Naive thymus-derived CD8-positive, alpha-beta T cell (primary cell): ENCODE data around the gene TTC23L. TPM values are rescaled to one million over a fixed set of nuclear protein-coding genes. Genes with fewer than 3 reads are reported as not detected.
A peak's percentile ranks its signal among the peaks of the same experiment; 100 is the strongest.

Experiments used
- ATAC-seq, 2 donors: fragments of 150-1000 bp; cut with Tn5 transposase in 1 of 2; sonication (Bioruptor Pico), chemical (Tn5 transposase) in 1 of 2; 1 replicate in 1 of 2; 2 replicates in 1 of 2; pipeline ENCODE4 v1.10.0; 2021; ENCODE audit warnings: mild to moderate bottlenecking in 2 of 2, moderate library complexity in 2 of 2
- POLR2A ChIA-PET: fragments of 350-600 bp; sonication (Branson Sonifier 250); formaldehyde crosslinking; loops from one replicate; lab custom pipeline; 2021; ENCODE audit warnings: antibody characterized with exemption; lab: Charles Lee
- DNase-seq, 10 donors: peaks; one replicate each; pipeline versions ENCODE4 v3.0.0 to v3.0.0-alpha.2; 2020 to 2022
- H3K27ac Mint-ChIP-seq, 10 donors: one replicate each; pipeline ENCODE4 v1.8.0; 2020 to 2022; ENCODE audit warnings: mild to moderate bottlenecking in 10 of 10, mixed read lengths in 10 of 10, moderate library complexity in 4 of 10, inconsistent platforms in 1 of 10
- H3K27me3 Mint-ChIP-seq, 5 donors: one replicate each; pipeline ENCODE4 v1.8.0; 2021 to 2022; ENCODE audit warnings: mixed read lengths in 5 of 5
- H3K36me3 Mint-ChIP-seq, 3 donors: one replicate each; pipeline ENCODE4 v1.8.0; 2020 to 2022; ENCODE audit warnings: mixed read lengths in 3 of 3, mild to moderate bottlenecking in 2 of 3, inconsistent platforms in 1 of 3
- H3K4me1 Mint-ChIP-seq, 4 donors: one replicate each; pipeline ENCODE4 v1.8.0; 2021 to 2022; ENCODE audit warnings: mixed read lengths in 4 of 4
- H3K4me3 Mint-ChIP-seq, 10 donors: one replicate each; pipeline ENCODE4 v1.8.0; 2020 to 2022; ENCODE audit warnings: mild to moderate bottlenecking in 10 of 10, mixed read lengths in 10 of 10, moderate library complexity in 6 of 10, inconsistent platforms in 1 of 10
- H3K9me3 Mint-ChIP-seq, 9 donors: one replicate each; pipeline ENCODE4 v1.8.0; 2020 to 2022; ENCODE audit warnings: mixed read lengths in 9 of 9, mild to moderate bottlenecking in 3 of 9, inconsistent platforms in 1 of 9, moderate library complexity in 1 of 9
- polyA plus RNA-seq, 3 donors: library from polyadenylated mRNA; unstranded; fragments of 300-500 nt; fragmentation: Illumina TruSeq; gene quantifications; one replicate each; pipeline ENCODE4 v1.2.3, GENCODE V29; 2021
- total RNA-seq, 8 experiments: library from RNA in 2 of 8; stranded (reverse) in 2 of 8; gene quantifications; one replicate each; pipeline ENCODE4 v1.2.3 and lab custom pipeline; 2021 to 2026

The TTC23L gene
- total and polyA plus RNA-seq, 5 experiments from 2014 or later: 0.69 to 0.94 TPM; not detected in 3

DNA sequence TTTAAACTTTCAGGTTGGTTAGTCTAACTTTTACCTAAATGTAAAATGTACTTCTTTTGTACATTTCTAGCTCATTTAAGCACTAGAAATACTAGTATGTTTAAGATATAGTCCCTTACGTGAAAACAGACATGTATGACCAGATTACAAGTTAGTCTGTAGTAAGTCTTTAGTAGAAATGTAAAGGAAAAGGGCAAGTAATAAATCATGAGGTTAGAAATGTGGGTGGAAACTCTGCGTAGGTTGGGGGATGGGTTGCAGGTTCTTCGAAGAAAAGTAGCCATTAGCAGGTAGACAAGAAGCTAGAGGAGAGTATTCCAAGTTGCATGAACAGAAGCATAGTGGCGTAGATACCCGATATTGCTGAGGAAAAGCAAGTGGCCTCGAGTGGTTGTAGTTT, 53.5 kb downstream of the TTC23L start:
- H3K27ac Mint-ChIP-seq: no peak overlapping the region
- H3K27me3 Mint-ChIP-seq: no peaks in the 10 kb centered on the region
- no peaks in the 10 kb centered on the region for H3K4me1 Mint-ChIP-seq
- POLR2A ChIA-PET: no interaction called here
- H3K4me3 Mint-ChIP-seq: no peak overlapping the region
- ATAC-seq (no peak), DNase-seq (no peak)
- H3K9me3 Mint-ChIP-seq: no peaks in the 10 kb centered on the region
- H3K36me3 Mint-ChIP-seq: peaks cover 0 to 9% (median 0%) of the 10 kb centered on the region in 3 donors

DNA sequence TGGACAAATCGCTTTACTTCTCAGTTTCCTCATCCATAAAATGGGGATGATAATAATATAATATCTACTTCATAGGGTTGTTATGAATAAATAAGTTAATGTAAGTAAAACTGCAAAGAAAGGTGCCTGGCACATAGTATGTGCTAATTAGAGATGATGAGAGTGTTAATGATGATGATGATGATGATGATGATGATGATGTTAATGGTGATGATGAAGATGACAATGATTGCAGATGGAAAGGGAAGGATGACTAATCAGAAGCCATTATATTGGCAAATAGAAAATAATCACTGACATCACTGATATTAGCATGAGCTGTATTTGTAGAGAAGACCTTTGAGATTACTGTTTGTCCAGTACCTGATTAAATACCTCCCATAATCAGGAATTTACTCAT, 55.8 kb downstream of the TTC23L start:
- ATAC-seq (no peak), DNase-seq (no peak)
- H3K27me3 Mint-ChIP-seq: no peaks in the 10 kb centered on the region
- peaks cover 0 to 9% (median 0%) of the 10 kb centered on the region in 3 donors for H3K36me3 Mint-ChIP-seq
- H3K4me3 Mint-ChIP-seq: no peak overlapping the region
- no peak overlapping the region for H3K27ac Mint-ChIP-seq
- H3K4me1 Mint-ChIP-seq: no peaks in the 10 kb centered on the region
- POLR2A ChIA-PET: no interaction called here
- no peaks in the 10 kb centered on the region for H3K9me3 Mint-ChIP-seq

DNA sequence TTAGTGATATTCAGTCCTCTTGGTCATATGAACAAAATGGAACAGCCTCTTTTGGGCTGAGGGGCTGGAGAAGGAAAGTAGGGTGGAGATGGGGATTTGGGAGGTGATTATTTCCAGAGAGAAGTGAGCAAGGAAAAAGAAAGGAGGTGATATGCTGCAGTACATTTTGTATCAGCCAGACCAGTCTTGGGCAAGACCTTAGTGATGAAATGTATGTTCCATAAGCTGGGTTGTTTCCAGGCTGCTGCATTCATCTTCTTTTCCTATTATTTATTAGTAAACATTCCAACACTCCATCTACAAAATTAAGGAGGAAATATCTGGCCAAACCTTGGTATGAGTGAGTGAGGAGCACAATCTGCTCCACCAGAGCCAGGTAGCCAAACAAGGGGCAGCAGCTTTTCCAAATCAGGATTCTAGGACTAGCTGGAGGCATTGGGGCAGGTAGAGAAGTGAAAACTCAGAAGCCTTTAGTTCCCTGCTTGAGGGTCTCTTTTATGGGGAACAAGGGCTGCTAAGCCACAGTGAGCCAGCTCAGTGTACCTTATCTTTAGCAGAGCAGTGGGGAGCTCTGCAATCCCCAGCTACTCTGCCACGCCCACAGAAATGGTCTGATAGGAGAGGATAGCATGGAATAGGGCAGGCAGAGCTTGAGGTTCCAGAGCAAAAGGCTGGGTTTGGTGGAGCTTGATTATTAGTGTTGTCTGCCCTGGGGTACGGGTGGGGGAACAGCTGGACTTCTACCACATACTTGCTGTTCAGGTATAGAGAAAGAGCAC, 56.9 kb downstream of the TTC23L start:
- POLR2A ChIA-PET: no interaction called here
- Mint-ChIP-seq H3K4me3 (no peak overlapping the region), H3K9me3 (no peaks in the 10 kb centered on the region), H3K36me3 (peaks cover 0 to 9% (median 0%) of the 10 kb centered on the region in 3 donors), H3K27me3 (no peaks in the 10 kb centered on the region), H3K27ac (peak overlapping the region in 1 of 10 donors; percentile 2), H3K4me1 (no peaks in the 10 kb centered on the region)
- no peak for ATAC-seq
- no peak for DNase-seq

DNA sequence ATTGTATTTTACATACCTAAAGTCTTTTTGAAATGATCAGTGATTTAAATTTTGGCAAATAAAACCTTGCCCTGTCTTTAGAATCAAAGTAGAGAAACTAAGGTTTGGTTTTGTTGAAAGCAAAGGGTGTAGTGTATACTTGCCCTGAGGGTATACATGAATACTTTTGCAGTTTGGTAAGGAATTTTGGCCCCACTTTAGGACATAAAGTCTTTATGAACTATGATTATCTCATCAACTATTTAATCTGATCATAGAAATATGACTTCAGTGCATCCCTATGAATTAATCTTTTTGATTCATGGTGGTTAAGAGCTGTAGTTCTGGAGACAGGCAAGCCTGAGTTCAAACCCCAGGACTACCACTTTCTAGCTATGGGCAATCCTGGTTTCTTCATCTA, 58.7 kb downstream of the TTC23L start:
- POLR2A ChIA-PET: no interaction called here
- H3K4me1 Mint-ChIP-seq: no peaks in the 10 kb centered on the region
- H3K27me3 Mint-ChIP-seq: no peaks in the 10 kb centered on the region
- no peaks in the 10 kb centered on the region for H3K9me3 Mint-ChIP-seq
- H3K4me3 Mint-ChIP-seq: no peak overlapping the region
- H3K36me3 Mint-ChIP-seq: peaks cover 0 to 12% (median 0%) of the 10 kb centered on the region in 3 donors
- DNase-seq (no peak), ATAC-seq (no peak)
- H3K27ac Mint-ChIP-seq: no peak overlapping the region

DNA sequence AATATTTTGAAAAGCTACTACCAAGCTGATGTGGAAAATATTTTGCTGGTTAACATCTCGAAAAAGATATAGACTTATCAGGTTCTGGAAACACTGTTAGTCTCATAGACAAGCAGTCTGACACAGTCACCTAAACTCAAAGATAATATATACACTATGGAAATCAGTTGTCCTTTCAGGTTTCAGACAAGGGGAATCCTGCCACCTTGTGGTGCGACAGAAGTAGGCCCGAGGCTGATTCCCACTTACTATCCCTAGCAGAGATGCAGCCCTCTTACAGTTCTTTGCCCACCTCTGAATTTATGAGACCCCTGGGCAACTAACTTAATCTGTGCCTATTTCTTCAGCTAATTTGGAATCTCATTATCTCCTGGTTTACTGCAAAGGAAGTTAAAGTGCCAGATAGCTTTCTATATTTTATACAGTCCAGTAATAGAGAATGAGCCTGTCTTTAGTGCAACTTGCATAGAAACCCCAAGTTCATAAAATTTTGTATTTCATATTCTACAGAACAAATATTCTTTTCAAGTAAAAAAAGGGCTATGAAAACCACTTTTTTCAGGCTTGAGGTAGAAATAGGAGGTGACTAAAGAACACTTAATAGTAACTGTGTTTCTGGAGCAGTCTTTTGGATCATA, 59.4 kb downstream of the TTC23L start:
- Mint-ChIP-seq H3K4me1 (no peaks in the 10 kb centered on the region), H3K9me3 (no peaks in the 10 kb centered on the region), H3K36me3 (peaks cover 0 to 15% (median 0%) of the 10 kb centered on the region in 3 donors), H3K27me3 (no peaks in the 10 kb centered on the region), H3K27ac (no peak overlapping the region), H3K4me3 (no peak overlapping the region)
- POLR2A ChIA-PET: no interaction called here
- DNase-seq (peak; percentile 21 to 74 (median 48)), ATAC-seq (peak; percentile 65 to 75)

DNA sequence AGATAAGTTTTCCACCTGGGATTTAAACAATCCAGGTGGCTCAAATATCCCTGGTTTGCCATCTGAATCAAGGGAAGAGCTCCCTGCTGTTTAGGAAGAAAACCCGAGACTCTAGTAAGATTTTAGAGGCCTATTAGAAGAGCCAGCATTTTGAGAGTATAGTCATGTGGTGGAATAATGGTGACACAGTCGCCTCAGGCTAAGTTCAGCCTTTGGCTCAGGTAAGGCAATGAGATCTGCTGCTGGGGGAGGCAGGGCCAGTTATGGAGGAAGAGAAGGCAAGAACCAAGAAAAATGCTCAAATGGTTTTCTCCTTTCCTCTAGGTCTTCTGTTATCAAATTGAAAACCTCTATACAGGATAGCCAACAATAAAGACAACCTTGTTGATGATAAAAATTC, 60.1 kb downstream of the TTC23L start:
- Mint-ChIP-seq H3K27me3 (no peaks in the 10 kb centered on the region), H3K4me3 (no peak overlapping the region), H3K9me3 (no peaks in the 10 kb centered on the region), H3K27ac (no peak overlapping the region), H3K36me3 (peaks cover 0 to 18% (median 0%) of the 10 kb centered on the region in 3 donors), H3K4me1 (no peaks in the 10 kb centered on the region)
- DNase-seq (no peak), ATAC-seq (no peak)
- POLR2A ChIA-PET: no interaction called here

DNA sequence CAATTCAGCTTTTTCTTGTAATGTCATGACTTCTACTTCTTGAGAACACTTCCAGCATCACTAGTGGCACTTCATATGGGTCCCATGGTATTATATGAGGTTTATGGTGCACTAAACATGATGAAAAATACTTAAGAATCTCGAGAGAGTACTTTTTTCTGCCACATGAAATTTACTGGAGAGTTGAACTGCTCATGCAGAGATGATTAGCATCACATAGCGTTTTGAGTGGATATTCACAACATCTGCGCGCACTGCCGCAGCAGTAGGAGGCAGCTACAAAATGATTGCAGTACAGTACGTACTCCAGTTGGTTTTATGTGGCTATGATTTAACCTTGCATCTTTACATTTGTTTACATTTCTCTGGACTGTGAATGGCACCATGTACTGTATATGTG, 61.7 kb downstream of the TTC23L start:
- ATAC-seq (no peak), DNase-seq (no peak)
- Mint-ChIP-seq H3K27me3 (no peaks in the 10 kb centered on the region), H3K27ac (no peak overlapping the region), H3K9me3 (no peaks in the 10 kb centered on the region), H3K4me1 (no peaks in the 10 kb centered on the region), H3K4me3 (no peak overlapping the region), H3K36me3 (peaks cover 0 to 25% (median 0%) of the 10 kb centered on the region in 3 donors)
- POLR2A ChIA-PET: no interaction called here

DNA sequence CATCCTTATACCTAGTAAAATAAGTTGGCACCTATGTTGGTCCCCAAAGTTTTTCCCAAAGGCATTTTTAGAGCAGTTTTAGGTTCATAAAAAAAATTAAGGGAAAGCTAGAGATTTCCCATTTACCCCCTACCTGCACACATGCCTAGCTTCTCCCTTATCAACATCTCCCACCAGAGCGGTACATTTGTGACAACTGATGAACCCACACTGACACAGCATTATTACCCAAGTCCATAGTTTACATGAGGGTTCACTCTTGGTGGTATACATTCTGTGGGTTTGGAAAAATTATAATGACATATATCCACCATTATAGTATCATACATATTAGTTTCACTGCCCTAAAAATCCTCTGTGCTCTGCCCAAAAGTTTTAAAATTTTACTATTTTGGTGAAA, 64.3 kb downstream of the TTC23L start:
- peaks cover 0 to 31% (median 0%) of the 10 kb centered on the region in 3 donors for H3K36me3 Mint-ChIP-seq
- DNase-seq: no peak
- ATAC-seq: no peak
- peak overlapping the region in 2 of 10 donors; percentile 12 to 25 for H3K27ac Mint-ChIP-seq
- POLR2A ChIA-PET: no interaction called here
- no peaks in the 10 kb centered on the region for H3K27me3 Mint-ChIP-seq
- no peaks in the 10 kb centered on the region for H3K4me1 Mint-ChIP-seq
- no peak overlapping the region for H3K4me3 Mint-ChIP-seq
- H3K9me3 Mint-ChIP-seq: no peaks in the 10 kb centered on the region

DNA sequence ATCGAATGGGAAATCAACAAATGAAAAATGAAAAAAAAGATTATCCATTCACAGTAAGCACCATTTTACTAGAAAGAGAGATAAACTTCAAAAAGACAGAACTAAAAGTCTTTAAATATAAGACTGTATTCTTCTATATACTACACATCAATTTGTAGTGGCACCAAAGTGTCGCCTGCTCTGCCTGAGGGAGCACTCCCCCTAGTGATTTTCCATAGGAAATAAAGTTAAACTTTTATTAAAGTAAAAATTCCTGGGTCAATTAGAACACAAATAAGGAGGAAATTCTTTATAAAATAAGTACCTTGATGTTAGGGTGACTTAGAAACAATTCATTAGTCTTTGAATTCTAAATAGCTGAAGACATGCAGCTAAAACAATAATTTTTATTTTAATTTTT, 66.6 kb downstream of the TTC23L start:
- POLR2A ChIA-PET: no interaction called here
- H3K36me3 Mint-ChIP-seq: peaks cover 4 to 52% (median 6%) of the 10 kb centered on the region in 3 donors
- no peak for ATAC-seq
- no peak for DNase-seq
- no peak overlapping the region for H3K27ac Mint-ChIP-seq
- no peaks in the 10 kb centered on the region for H3K9me3 Mint-ChIP-seq
- H3K4me1 Mint-ChIP-seq: no peaks in the 10 kb centered on the region
- H3K27me3 Mint-ChIP-seq: no peaks in the 10 kb centered on the region
- no peak overlapping the region for H3K4me3 Mint-ChIP-seq

DNA sequence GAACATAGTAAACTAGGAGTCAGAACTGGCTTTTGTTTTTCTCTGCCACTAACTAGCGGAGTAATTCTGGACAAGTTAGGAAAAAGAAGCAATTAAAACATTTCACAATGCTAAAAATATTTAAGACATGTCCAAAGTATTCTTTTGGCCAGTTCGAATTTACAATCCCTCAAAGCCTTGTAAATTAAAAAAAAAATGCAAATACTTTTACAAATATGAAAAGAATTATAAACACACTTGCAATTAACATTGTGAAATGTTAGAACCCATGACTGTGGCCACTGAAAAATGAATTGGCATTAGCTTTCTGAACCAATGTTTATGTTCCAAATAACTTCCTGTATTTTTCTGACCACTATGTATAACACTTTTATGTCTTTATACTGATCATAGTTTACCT, 74.1 kb downstream of the TTC23L start:
- POLR2A ChIA-PET: no interaction called here
- Mint-ChIP-seq H3K4me1 (peaks cover 13 to 34% (median 27%) of the 10 kb centered on the region in 4 donors), H3K4me3 (no peak overlapping the region), H3K9me3 (no peaks in the 10 kb centered on the region), H3K27ac (no peak overlapping the region), H3K36me3 (peaks cover 9 to 46% (median 11%) of the 10 kb centered on the region in 3 donors), H3K27me3 (no peaks in the 10 kb centered on the region)
- DNase-seq (no peak), ATAC-seq (no peak)

DNA sequence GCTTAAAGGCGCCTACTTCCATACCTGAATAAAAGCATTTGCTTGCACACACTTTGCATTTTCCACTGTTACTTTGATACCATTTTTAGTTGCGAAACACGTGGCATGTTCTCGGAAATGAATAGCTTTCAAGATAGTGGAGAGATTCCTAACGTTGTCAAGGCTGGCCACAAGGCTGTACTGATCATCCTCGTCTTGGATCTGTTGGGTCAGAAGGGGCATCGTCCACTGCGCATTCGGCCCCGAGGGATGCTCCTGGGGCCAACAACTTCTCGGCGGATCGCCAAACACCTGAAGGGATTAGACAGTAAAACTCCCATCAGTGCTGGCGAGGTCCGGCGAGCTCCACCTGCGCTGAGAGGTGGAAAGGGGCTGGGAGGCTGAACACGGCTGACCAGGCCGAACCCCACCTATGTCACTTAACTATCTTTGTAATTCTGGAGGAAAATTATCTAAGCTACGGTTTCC, 75.7 kb downstream of the TTC23L start:
- no peak overlapping the region for H3K27ac Mint-ChIP-seq
- H3K36me3 Mint-ChIP-seq: peaks cover 5 to 43% (median 5%) of the 10 kb centered on the region in 3 donors
- H3K4me1 Mint-ChIP-seq: peaks cover 13 to 34% (median 27%) of the 10 kb centered on the region in 4 donors
- no peaks in the 10 kb centered on the region for H3K9me3 Mint-ChIP-seq
- ATAC-seq (no peak), DNase-seq (peak in 1 of 10 donors; percentile 5)
- POLR2A ChIA-PET: interaction anchor here (0.9 to 4.3 kb wide), 9 partner anchors 9 to 1327 kb away, joined by 3 to 111 read pairs (median 6); partner anchors contain the start of genes AMACR, DNAJC21, LMBRD2 and NADK2
- H3K27me3 Mint-ChIP-seq: no peaks in the 10 kb centered on the region
- no peak overlapping the region for H3K4me3 Mint-ChIP-seq

DNA sequence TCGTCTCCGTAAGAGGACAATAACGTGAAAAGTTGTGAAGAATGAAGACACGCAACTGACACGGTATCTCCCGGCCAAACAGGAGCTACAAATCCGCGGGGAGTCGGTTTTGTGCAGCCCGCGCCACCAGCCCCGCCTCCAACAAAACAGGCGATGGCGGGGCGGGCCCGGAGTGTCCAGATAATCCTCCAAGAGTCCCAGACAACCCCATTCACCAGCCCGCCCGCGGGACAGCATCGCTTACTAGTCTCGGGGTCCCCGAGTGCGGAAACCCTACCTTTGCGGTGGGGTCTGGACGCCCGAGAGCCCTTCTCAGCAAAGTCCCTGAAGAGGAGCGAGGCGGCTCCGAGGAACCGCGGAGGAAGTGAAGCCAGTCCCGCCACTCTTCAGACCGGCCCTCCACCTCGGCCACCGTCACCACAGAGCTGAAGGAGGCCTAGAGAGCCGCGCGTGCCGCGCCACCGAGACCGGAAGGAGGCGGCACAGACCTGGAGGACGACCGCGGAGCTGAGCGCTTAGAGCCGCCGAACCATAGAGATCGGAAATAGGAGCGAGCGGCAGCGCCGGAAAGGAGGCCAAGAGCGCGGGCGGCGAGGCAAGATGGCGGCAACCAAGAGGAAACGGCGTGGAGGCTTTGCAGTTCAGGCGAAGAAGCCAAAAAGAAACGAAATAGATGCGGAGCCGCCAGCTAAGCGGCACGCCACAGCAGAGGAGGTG, 76.3 kb downstream of the TTC23L start, which contains the start of the genes BRIX1 and RAD1:
Gene BRIX1, plus strand, starts transcription at position 573 of the 717 bp plus-strand sequence. Its CDS starts 28 bp downstream, at position 601.
Gene RAD1, minus strand, starts transcription at position 366 of the 717 bp plus-strand sequence. CDS start 612 bp downstream, outside the sequence.
- Mint-ChIP-seq H3K36me3 (peaks cover 5 to 43% (median 6%) of the 10 kb centered on the region in 3 donors), H3K27ac (peak within 1 kb of the TSS in 2 of 10 donors; percentile 46 to 85), H3K27me3 (no peaks in the 10 kb centered on the region)

More for the DNA sequence above, 76.3 kb downstream of the TTC23L start, which contains the start of the genes BRIX1 and RAD1:
- peak within 1 kb of the TSS in 7 of 10 donors; percentile 6 to 70 (median 61) for H3K4me3 Mint-ChIP-seq
- no peaks in the 10 kb centered on the region for H3K9me3 Mint-ChIP-seq
- peaks cover 13 to 34% (median 27%) of the 10 kb centered on the region in 4 donors for H3K4me1 Mint-ChIP-seq
- DNase-seq: peak; percentile 79 to 95 (median 91)
- POLR2A ChIA-PET: interaction anchor here (0.7 to 4.3 kb wide), 11 partner anchors 9 to 1327 kb away, joined by 3 to 111 read pairs (median 6); partner anchors contain the start of genes AMACR, DNAJC21, LMBRD2 and NADK2
- peak; percentile 96 to 97 for ATAC-seq
